Measurements from ENCODE around the gene CAPN14. TPM values are rescaled to one million over a fixed set of nuclear protein-coding genes. Genes with fewer than 3 reads are reported as not detected.

The CAPN14 gene
- total RNA-seq, 4 donors from 2014 or later = 0.22 TPM; not detected in 3

- TF ChIP-seq, protein P1, sequence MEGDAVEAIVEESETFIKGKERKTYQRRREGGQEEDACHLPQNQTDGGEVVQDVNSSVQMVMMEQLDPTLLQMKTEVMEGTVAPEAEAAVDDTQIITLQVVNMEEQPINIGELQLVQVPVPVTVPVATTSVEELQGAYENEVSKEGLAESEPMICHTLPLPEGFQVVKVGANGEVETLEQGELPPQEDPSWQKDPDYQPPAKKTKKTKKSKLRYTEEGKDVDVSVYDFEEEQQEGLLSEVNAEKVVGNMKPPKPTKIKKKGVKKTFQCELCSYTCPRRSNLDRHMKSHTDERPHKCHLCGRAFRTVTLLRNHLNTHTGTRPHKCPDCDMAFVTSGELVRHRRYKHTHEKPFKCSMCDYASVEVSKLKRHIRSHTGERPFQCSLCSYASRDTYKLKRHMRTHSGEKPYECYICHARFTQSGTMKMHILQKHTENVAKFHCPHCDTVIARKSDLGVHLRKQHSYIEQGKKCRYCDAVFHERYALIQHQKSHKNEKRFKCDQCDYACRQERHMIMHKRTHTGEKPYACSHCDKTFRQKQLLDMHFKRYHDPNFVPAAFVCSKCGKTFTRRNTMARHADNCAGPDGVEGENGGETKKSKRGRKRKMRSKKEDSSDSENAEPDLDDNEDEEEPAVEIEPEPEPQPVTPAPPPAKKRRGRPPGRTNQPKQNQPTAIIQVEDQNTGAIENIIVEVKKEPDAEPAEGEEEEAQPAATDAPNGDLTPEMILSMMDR (IDR thresholded peaks at IDR 0.05; ENCODE audit: low read depth) = no peak
Observed at GRCh38 chr2:31240381-31241365, 23.4 kb upstream of the CAPN14 start.

DNA sequence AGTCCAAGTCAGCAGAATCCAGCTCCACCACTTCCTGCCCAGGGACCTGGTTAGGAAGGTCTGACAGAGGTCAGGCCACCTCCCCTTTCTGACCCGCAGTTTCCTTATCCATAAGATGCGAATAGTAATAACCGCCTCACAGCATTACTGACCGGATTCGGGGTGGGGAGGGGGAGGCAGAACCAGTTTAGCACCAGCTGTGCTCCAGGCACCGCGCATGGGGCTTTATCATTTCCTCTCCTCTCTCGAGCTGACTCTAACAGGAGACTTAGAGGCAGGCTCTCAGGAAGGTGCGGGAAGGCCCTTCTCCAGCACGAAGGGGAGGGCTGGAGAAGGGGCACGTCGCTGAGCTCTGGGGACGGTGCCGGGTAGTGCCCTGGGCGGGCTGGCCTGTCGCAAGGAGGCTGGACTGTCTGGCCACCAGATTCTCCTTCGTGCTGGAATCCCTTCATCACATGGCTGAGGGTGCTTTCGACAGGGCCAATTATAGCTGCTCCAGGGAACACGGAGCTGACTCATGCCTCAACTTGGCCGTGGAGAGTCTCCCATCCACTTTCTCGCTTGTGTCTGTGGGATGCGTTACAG lies 22.4 kb upstream of the CAPN14 start:
- TF ChIP-seq, protein P1 (IDR thresholded peaks at IDR 0.05; ENCODE audit: low read depth) = no peak

GRCh38 chr2:31238906-31239592 lies 21.7 kb upstream of the CAPN14 start:
- TF ChIP-seq, protein P1 (IDR thresholded peaks at IDR 0.05; ENCODE audit: low read depth) = no peak

DNA sequence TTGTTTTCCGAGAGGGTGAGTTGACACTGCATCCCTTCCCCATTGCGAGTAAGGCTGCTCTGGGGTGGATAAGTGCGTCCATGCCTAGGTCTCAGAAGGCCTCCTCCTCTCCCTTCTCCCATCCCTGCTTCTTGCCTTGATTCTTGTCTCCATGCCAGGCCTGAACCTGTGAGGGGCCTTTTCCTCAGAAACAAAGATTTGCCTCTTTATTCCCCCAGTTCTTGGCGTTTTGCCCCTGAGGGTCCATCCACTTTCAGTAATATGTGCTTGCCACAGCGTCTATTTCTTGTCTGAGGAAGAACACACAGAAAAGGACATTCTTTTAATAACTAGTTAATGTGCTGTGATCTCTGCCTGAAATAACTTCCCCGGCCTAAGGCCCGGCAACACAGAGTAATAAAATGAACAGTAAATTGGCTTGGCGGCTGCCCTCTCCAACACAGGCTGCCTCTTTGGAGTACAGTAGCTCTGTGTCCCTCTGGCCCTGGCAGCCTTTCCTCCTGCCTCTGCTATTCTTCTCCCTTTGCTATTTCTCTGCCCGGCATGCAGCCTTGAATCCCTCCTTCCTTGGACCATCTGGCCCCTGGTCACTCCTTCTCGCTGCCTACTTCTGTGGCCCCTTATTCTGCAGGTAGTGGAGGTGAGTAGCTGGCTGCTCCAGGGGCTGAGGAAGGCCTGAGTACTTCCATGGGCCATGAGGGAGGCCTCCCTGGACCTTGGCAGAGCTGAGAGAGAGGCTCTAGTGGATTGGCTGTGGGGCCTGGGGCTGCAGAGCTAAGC lies 21.0 kb upstream of the CAPN14 start:
- TF ChIP-seq, protein P1 (IDR thresholded peaks at IDR 0.05; ENCODE audit: low read depth) = no peak

- TF ChIP-seq, protein P1 (IDR thresholded peaks at IDR 0.05; ENCODE audit: low read depth) = no peak
Observed at GRCh38 chr2:31237348-31238017, 20.2 kb upstream of the CAPN14 start.

DNA sequence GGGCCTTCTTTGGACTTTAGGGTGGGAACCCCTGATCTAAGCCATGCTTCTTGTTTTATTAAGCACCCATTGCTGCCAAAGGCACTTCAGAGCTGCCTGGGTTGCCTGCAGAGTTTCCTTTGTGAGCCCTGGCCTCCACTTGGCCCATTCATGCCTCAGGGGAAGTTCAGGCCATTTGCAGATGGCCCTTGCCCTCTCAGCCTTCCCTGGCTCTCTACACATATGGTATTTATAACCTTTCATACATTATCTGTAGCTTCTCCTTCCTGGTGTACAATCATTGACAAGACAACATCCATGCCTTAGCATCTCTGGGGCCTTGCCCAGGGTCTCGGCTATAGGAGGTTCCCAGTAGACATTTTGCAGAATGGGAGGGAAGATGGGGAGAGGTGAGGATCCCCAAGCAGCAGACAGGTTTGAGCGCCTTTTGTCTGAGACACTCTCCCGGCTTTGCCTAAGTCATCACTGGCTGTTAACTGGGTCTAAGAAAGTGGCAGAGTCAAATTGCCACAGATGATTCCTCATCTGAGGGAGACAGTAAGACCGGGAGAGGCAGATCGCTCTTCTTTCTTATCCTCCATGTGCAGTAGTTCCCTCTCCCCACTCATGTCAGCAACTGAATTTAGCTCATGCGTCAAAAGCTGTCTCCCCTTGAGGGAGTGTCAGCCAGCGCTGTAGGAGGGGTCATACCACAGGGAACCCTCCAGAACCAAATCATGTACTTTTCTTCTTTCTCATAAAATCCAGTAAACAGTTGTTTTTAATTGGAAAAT lies 19.3 kb upstream of the CAPN14 start:
- TF ChIP-seq, protein P1 (IDR thresholded peaks at IDR 0.05; ENCODE audit: low read depth) = no peak

All from subcutaneous adipose tissue (tissue), 4 donors.